GM18505 (cell line): ENCODE results near the gene PIANP.
"Not testable (repeated sequence)": the region's sequence is repeated elsewhere in the genome, so short reads cannot be mapped to it uniquely, and the experiment has no call there.

Experiments
- ATAC-seq: cut with Tn5 transposase; IDR thresholded peaks from one replicate; pipeline ENCODE4 v1.9.1; 2021; ENCODE audit not compliant: unreplicated experiment
- POLR2A ChIP-seq: IDR thresholded peaks from 4 replicates; pipeline ENCODE4 v1.6.1; 2011; ENCODE audit warnings: borderline replicate concordance; ENCODE audit not compliant: insufficient read depth, insufficient read length; ENCODE audit errors: extremely low read depth

The PIANP gene

DNA sequence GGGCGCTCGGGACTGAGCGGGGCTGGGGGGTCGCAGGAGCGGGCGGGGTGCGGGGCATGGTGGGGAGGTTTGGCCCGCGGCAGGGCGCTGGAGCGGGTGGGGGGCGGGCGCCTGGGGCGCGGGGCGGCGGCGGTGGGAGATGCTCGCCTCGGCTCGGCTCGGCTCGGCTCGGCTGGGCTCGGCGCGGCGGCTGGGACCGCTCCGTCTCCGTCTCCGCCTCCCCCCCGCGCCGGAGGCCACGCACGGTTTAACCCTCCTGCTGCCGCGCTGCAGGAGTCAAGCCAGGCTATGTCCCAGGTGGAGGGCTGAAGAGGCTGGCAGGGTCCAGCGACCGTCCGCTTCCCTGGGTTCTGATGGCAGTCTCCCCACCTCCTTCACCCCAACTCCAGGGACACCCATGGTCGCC is at the start of gene PIANP:
Gene PIANP, minus strand, starts transcription at position 170 of the 406 bp plus-strand sequence. CDS start 2,754 bp downstream, outside the sequence.
- no peak for TF ChIP-seq POLR2A
- ATAC-seq, result no peak

DNA sequence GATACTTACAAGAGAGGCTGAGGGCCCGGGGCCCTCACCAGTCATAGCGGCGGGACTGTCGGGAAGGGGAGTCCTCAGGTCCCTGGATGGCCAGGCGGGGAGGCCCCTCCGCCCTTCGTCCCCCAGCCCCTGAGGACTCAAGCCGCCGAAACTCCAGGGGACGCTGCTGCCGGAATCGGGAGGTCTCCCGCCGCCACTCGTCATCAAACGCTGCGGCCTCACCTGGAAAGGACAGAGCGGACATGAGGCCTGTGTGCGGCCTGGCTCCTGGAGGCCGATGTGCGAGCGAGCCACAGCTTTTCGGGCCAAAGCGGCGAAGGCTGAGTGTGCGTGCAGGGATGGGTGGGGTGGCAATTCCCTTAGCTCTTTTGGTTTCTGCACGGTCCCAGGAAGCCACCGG is 48.1 kb upstream of the PIANP start:
- TF ChIP-seq POLR2A, result no peak
- no peak for ATAC-seq

GRCh38 chr12:6747216-6747615 is 46.6 kb upstream of the PIANP start:
- TF ChIP-seq POLR2A, result no peak
- ATAC-seq, result no peak

GRCh38 chr12:6745741-6746525 is 45.3 kb upstream of the PIANP start:
- no peak for ATAC-seq
- TF ChIP-seq POLR2A, result no peak

- not testable (repeated sequence) for ATAC-seq
Observed at GRCh38 chr12:6743300-6743699, 42.7 kb upstream of the PIANP start.

DNA sequence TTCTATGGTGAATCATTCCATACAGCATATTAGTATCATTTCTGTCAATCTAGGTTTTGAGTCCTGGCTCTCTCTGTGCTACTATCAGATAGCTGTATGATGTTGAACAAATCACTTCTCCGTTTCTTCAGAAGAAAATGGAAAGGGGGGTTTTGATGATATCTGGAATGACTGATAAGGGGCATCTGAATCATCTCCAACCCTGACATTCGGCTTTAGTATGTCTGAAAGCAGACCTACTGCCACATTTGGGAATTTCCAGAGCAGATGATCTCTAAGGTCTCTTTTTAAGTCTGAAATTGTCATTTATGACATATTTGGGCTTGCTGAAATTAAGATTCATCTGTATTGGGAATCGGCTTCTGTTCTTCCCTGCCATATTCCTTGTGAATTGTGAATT is 42.2 kb upstream of the PIANP start:
- no peak for ATAC-seq
- no peak for TF ChIP-seq POLR2A

DNA sequence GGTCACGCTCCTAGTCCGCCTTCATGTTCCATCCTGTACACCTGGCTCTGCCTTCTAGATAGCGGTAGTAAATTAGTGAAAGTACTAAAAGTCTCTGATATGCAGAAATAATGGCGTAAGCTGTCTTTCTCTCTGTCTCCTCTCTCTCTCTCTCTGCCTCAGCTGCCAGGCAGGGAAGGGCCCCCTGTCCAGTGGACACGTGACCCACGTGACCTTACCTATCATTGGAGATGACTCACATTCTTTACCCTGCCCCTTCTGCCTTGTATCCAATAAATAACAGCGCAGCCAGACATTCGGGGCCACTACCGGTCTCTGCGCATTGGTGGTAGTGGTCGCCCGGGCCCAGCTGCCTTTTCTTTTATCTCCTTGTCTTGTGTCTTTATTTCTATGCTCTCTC is 41.5 kb upstream of the PIANP start:
- not testable (repeated sequence) for ATAC-seq

DNA sequence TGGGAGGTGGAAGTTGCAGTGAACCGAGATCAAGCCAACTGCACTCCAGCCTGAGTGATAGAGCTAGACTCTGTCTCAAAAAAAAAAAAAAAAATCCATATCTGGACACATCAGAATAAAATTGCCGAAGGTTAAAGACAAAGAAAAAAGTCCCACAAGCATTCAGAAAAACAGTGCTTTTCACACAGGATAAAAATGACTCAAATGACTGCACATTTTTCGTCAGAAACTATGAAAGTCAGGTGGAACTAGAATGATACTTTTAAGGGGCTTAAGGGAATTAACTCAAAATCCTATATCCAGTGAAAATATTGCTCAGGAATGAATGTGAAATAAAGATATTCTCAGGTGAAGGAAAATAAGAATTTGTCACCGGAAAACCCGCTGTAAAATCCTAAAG is 36.1 kb upstream of the PIANP start:
- no peak for TF ChIP-seq POLR2A
- ATAC-seq, result no peak

- TF ChIP-seq POLR2A, result no peak
- no peak for ATAC-seq
Observed at GRCh38 chr12:6735448-6736191, 35.0 kb upstream of the PIANP start.

DNA sequence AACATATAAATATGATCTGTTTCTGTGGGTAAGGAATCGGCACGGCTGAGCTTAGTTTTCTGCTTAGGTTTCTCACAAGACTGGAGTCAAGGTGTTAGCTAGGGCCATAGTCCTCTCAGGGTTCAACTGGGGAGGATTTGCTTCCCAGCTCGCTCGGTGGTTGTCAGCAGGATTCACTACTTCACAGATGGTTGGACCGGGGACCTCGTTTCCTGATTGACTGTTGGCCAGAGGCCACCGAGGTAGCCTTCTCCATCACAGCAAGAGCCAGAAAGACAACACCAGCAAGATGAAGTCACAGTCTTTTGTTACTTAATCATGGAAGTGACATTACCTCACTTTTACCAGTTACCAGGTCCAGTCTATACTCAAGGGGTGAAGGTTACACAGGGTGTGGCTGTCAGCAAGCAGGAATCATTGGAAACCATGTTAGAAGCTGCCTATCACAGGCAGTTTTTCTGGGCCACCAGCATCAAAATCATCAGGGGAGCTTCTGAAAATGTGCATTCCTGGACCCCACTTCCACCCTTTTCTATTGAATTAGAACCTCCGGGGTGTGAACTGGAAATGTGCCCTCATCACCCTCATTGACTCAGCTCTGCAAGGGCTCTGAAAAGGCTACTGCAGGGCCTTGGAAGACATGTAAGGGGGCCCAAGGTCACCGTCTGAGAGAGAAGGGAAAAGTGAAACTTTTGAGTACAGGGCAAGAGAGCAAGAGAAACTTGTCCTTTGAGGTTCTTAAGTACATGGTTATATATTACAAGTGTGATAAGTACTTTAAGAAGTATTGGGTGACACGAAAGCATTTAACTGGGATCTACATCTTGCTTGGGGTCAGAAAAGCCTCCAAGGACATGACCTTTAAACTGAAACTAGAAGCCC is 34.1 kb upstream of the PIANP start:
- no peak for TF ChIP-seq POLR2A
- no peak for ATAC-seq

- TF ChIP-seq POLR2A, result no peak
- no peak for ATAC-seq
Observed at GRCh38 chr12:6730169-6730568, 29.6 kb upstream of the PIANP start.

DNA sequence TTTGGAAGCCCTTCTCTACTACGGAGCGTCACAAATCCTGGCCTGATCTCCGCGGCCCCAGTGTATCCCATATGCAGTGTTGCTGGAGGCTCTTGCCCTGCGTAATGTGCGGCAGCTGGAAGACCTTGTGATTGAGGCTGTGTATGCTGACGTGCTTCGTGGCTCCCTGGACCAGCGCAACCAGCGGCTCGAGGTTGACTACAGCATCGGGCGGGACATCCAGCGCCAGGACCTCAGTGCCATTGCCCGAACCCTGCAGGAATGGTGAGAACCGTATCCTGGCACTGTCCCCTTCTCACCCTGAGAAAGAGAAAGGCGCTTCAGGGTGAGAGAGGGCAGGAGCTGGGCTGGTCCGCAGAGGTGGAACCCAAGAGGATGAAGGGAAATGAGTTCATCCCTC is 28.6 kb upstream of the PIANP start:
- ATAC-seq, result no peak
- TF ChIP-seq POLR2A, result no peak

- ATAC-seq, result no peak
Observed at GRCh38 chr12:6725350-6725749, 24.7 kb upstream of the PIANP start.

More at GRCh38 chr12:6725350-6725749, 24.7 kb upstream of the PIANP start:
- TF ChIP-seq POLR2A, result no peak
